Stimulated activated CD8-positive, alpha-beta memory T cell treated with anti-CD3 and anti-CD28 coated beads, Interleukin-12 subunit alpha, Interleukin-12 subunit beta, amount 100 ng/mL, for 1 hour (primary cell): ENCODE data around the gene SULF2.

Experiments
- DNase-seq: peaks from one replicate; pipeline ENCODE4 v3.0.0-alpha.2; 2020; ENCODE audit warnings: low read depth

The SULF2 gene

DNA sequence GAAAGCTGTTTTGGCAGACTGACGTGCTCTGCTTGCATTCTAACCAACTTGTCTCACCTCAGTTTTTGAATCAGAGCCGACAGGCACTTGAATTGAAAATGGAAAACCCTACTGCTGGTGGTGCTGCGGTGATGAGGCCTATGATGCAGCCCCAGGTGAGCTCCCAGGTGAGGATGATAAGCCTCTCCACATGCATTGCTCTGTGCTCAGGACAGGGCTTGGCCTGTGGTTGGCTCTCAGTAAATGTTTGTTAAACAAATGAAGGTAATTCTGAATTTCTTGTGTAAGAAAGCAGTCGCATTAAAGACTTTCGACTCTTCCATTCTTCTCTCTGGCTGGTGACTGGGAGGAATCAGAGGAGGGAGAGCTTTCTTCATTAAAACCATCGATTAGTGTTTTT lies 136.3 kb downstream of the SULF2 start:
- DNase-seq = no peak

DNA sequence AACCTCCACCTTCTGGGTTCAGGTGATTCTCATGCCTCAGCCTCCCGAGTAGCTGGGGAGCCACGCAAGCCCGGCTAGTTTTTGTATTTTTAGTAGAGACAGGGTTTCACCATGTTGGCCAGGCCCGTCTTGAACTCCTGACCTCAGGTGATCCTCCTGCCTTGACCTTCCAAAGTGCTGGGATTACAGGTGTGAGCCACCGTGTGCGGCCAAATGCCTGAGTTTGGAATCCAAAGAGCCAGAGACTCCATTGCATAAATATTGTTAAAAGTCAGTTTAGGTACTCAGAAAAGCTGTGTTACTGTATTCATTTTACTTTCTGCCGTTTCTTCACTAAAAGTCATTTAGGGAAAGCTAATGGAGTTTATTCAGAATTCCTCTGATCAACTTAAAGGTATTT lies 137.3 kb downstream of the SULF2 start:
- no peak for DNase-seq

DNA sequence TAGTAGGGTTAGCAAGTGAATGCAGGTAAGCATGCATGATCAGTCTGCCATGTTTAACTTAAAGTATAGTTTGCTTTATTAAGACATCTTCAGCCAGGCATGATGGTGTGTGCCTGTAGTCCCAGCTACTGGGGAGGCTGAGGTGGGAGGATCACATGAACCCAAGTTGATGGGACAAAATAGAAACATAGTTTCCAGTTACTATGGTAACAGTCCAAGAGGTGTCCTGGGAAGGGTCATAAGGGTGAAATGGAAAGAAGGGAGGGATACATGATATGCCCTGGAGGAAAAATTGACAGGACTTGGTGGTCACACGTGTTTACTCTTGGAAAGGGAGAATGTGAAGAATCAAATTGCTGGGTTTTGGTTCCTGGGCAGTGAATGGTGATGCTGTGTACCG lies 139.6 kb downstream of the SULF2 start:
- DNase-seq = no peak

DNA sequence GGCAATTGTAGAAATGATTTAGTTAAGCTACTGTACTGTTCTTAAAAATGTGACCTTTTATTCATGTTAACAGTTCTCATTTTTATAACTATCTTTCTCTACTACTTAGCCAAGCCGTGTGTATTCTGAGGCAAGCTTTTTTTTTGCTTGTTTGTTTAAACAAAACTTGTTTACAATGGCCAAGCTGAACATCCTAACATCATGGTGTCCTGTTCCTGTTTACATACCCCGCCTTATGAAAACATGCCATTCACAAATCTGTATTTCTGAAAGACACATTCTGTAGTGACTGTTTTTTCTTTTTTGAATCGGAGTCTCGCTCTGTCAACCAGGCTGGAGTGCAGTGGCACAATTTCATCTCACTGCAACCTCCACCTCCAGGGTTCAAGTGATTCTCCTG lies 142.7 kb downstream of the SULF2 start:
- DNase-seq = no peak

DNA sequence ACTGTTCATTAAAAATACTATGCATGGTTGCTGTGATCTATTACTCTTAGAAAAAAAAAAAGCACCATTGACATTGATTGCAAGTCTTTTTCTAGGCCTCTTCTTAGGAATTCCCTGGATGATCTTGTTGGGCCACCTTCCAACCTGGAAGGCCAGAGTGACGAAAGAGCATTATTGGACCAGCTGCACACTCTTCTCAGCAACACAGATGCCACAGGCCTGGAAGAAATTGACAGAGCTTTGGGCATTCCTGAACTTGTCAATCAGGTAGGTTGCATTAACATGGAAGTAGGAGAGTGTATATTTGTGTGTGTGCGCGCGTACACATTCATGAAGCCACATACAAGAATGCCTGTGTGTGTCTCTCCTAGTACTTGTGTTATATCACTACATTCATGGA lies 143.2 kb downstream of the SULF2 start:
- DNase-seq = no peak

DNA sequence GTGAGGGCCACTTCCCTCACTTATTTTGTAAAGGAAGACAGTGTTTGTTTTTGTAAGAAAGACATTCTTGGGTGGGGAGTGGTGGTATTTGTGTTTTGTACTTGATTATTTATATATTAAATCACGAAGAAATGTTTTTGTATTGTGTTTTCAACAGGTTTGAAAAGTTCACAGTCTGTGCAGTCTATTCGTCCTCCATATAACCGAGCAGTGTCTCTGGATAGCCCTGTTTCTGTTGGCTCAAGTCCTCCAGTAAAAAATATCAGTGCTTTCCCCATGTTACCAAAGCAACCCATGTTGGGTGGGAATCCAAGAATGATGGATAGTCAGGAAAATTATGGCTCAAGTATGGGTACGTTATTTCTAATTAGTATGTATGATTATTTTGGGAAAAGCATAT lies 146.4 kb downstream of the SULF2 start:
- DNase-seq = no peak

DNA sequence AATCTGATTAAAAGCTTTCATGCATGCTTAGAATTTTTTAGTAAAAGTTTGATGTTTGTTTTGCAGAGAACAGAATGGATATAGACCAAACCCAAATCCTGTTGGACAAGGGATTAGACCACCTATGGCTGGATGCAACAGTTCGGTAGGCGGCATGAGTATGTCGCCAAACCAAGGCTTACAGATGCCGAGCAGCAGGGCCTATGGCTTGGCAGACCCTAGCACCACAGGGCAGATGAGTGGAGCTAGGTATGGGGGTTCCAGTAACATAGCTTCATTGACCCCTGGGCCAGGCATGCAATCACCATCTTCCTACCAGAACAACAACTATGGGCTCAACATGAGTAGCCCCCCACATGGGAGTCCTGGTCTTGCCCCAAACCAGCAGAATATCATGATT lies 150.0 kb downstream of the SULF2 start:
- no peak for DNase-seq

DNA sequence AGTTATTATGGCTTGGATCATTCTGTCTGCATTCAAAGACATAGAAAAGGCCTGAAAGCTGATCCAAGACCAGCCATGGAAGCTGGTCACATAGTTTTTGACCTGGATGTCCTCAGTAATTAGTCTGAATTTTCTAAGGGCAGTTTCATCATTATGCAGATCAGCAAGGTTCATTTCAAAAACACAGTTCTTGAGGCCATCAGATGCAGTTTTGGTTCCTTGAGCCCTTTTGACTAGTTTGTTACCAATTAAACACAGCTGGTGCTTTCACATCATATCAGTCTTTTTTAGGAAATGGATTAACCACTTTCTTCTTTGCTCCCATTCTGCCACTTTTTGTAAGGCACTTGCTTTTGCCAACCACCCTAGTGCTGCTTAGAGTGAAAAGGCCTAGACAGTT lies 154.2 kb downstream of the SULF2 start:
- DNase-seq = no peak

DNA sequence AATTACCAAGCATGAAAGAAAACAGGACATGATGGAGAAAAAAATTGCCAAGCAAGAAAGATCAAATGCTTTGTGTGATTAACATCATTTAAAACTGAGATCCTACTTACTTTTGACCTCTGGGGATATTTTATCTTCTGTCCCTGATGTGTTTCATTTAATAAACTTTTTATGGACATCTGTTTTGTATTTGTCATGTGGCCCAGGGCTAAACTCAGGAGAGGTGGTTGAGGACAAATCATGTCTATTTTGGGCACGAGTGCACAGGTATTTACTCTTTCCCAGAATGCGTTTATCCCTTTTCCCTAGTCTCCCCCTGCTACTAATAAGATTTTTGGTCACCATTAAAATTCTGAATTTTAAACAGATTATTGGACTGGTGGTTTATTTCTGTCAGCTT lies 155.4 kb downstream of the SULF2 start:
- DNase-seq = no peak

DNA sequence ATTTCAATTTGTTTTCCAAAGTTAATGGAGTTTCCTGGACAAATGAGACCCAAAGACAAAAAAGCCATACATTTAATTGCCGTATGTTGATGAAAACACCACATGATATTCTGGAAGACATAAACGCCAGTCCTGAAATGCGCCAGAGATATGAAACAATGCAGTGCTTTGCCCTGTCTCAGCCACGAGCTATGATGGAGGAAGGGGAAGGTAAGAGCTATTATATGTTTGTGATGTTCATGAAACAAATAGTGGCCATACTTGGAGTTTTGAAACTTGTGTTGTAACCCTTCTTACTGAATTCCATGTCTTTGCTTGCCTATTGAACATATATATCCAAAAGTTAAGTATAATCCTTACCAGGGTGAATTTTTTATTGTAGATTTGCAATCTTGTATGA lies 157.7 kb downstream of the SULF2 start:
- no peak for DNase-seq

DNA sequence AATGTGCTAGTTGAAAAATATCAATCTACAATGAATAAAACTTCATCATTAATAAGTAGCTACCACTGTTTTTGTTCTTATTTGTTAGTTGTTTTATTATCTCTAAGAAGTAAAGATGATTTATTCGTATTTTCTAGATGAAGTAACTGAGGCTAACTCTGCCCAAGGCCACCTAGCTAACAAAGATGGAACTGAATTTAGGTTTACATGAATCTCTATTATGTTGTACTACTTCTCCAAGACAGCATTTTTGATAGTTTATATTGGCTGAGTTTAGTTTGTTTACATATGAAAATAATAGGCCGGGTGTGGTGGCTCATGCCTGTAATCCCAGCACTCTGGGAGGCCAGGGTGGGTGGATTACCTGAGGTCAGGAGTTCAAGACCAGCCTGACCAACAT lies 162.1 kb downstream of the SULF2 start:
- no peak for DNase-seq

DNA sequence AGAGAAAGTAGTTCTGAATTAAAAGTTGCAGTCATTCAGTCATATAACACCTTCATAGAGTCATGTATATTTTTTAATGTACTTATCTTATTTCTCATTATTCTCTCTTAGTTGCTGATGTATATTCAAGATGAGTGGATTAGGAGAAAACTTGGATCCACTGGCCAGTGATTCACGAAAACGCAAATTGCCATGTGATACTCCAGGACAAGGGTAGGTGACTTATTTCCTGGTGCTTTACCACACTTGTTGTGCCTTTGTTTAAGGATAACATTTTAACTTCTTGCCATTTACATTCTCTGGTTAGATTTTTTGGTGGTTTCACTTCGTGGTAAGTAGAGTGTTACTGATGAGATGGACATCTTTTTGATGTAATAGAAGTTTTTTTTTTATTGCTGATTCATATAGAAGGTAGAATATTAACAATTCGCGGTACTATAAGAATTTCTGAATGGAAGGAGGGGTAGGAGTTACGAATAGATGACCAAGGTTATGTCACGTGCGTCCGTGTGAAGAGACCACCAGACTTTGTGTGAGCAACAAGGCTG lies 163.1 kb downstream of the SULF2 start:
- DNase-seq = no peak

DNA sequence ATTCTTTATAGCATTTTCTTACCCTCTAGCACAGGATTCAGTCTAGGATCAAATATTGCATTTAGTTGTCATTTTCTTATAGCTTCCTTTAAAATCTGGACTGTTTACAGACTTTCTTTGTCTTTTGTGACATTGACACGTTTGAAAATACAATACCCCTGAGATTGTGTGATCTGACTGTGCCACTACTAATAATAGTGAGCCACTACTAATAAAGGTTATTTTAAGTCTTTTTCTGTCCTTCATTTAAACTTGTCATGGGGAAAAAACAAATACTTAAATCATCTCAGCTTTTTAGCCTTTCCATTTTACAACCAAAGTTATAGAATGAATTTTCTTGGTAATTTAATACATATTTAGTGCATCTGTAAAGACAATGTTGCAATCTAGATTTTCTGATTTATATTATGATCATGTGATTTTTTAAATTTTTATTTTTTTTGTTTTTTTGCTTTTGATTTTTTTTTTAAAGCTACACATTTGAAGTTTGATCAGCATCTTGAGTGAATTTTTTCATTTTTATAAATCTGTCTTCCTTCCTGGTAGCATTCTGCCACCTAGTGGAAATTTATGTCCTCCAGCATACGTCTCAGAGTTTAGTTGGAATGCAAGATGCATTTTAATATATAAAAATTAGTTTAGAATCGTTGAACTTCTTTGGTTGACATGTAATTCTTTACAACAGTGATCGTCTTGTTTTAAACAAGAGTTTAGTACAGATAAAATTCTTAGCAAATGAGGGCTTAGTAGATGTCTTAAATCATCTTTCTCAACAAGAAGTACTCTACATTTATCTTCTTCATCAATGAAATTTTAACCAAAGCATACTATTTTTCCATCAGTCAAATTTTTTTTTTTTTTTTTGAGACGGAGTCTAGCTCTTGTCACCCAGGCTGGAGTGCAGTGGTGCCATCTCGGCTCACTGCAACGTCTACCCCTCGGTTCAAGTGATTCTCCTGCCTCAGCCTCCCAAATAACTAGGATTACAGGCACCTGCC lies 164.2 kb downstream of the SULF2 start:
- no peak for DNase-seq

DNA sequence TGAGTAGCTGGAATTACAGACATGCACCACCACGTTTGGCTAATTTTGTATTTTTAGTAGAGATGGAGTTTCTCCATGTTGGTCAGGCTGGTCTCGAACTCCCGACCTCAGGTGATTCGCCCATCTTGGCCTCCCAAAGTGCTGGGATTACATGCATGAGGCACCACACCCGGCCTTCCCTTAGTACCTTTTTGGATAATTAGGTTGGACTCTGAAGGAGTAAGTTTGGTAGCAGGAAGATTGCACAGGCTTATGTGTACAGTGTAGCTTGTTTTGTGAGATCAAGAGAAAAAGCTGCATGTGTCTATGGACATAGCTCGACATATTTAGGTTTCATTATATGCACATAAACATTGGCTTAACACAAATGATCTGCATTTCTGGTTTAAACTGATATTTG lies 166.8 kb downstream of the SULF2 start:
- DNase-seq = no peak

DNA sequence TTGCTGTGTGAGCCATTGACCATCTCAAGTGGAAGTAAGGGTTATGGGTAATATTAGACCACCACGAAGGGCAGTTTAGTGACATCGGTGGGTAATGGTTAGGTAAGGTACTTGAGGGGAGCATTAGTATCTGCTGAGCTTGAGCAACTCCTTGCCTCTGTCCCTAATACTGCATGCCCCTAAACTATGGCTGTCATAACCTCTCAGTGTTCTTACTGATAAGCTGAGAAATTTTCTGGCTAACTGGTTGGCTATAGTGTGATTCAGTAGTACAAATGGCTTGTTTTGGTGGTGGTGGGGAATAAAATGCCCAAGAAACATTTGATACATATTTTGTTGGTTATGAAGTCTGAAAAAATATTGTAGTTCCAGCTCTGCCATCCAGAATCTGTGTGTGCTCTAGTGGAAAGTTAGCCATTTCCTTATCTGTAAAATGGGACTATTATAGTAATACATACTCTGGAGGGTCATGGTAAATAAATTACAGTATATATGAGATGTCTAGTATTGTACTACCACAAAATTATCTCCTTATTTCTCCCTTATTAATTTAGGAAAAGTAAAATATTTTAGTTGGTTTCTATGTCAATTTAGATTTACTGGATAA lies 170.5 kb downstream of the SULF2 start:
- DNase-seq = no peak

DNA sequence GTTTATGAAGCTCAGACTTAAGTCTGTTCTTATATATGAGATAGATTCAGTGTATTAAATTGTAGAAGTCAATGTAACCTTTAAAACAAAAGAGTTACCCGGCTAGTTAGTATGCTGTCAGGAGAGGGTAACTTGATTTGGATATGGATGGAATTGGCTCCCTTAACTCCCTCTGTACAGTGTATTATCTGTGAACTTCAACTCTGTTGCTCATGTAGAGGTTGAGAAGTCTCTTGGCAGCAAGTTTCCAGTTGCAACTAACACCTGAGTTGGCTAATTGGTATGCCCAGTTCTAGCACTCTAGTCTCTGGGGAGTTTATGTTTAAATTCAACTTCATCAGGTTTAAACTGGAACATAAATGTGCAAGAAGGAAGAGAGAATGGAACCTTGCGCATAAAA lies 172.6 kb downstream of the SULF2 start:
- DNase-seq = no peak

DNA sequence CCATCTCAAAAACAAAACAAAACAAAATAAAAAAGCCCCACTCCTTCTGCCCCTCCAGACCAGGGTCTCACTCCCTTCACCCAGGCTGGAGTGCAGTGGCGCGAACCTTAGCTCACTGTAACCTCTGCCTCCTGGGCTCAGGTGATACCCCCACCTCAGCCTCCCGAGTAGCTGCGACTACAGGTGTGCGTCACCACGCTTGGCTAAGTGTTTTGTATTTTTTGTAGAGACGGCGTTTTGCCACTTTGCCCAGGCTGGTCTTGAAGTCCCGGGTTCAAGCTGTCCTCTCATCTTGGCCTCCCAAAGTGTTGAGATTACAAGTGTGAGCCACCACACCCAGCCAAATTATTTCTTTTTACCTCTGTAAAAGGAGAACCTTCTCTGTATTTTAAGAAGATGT lies 173.5 kb downstream of the SULF2 start:
- no peak for DNase-seq

DNA sequence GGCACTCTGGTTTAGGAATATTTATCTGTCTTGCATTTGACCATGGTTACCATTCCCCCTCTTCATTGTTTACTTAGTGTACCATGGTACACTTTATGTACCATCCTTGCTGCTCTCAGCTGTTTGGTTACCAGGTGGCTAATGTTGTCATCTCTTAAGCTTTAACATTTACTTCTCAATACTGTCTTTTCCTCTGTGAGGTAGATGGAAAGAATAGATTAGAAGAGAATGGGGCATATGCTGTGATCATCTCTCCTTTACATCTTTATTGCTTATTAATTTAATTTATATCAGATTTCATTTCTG lies 174.4 kb downstream of the SULF2 start:
- no peak for DNase-seq

DNA sequence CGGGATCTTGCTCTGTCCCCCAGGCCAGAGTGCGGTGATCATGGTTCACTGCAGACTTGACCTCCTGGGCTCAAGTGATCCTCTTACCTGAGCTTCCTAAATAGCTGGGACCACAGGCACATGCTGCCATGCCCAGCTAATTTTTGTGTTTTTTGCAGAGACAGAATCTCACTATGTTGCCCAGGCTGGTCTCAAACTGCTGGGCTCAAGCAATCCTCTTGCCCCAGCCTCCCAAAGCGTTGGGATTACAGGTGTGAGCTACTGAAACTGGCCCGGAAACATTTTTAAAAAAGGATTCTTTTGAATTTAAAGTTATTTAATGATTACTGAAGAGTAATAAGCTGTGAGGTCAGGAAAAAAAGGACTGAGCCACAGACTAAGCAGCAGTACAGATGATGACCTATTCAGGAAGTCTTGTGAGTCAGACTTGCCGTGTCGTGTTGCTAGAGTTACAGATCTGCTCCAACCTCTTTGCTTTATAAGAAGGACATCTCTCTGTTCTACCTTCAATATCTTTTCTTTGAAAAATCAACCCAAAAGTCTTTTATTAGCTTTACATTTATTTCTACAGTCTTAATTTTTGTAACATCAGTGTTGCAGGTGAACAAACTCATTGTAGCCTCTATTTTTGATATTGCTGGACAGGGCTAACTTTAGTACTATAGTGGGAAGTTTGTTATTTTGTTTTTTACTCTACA lies 174.9 kb downstream of the SULF2 start:
- DNase-seq = peak; percentile 81

DNA sequence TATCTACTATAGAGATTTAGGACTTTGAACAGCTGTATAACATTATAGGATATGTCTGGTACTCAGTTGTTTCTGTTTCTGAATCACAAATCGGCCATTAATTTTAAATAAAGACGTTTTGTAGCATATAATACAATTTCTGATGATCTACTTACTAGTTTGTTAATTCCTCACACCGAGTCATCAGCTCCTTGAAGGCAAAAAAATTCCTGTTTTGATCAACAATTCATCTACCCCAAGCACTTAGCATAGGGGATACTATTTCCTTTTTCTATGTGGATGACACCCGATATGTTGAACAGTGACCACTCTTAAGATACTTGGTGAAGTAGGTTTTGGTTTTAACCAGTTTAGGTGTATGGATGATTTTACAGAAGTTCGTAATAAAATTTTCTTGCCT lies 176.3 kb downstream of the SULF2 start:
- no peak for DNase-seq
